Thoracic aorta (tissue), 2 donors: ENCODE data around the gene EPS8. TPM values are rescaled to one million over a fixed set of nuclear protein-coding genes. Genes with fewer than 3 reads are reported as not detected.
"Not testable (repeated sequence)": the region's sequence is repeated elsewhere in the genome, so short reads cannot be mapped to it uniquely, and the experiment has no call there.

Source experiments
- ATAC-seq: fragments of 150-250 bp; one replicate; pipeline ENCODE4 v1.8.0; 2017; ENCODE audit warnings: low read depth; ENCODE audit not compliant: insufficient number of reproducible peaks, low FRiP score
- DNase-seq: peaks from one replicate; pipeline ENCODE4 v3.0.0-alpha.2; 2020; ENCODE audit warnings: low spot score
- H3K27ac ChIP-seq, 2 donors: fragments of 200-600 bp; sonication (generic); 1 replicate in 1 of 2; 2 replicates in 1 of 2; pipeline ENCODE4 v1.5.1; 2016; ENCODE audit warnings: mild to moderate bottlenecking in 2 of 2, moderate library complexity in 2 of 2
- H3K27me3 ChIP-seq: fragments of 200-600 bp; sonication (generic); replicated peaks from 2 replicates; pipeline ENCODE4 v1.6.0; 2016; ENCODE audit warnings: mild to moderate bottlenecking; ENCODE audit not compliant: insufficient read depth
- H3K36me3 ChIP-seq: fragments of 200-600 bp; sonication (generic); one replicate; pipeline ENCODE4 v1.5.1; 2016
- H3K4me1 ChIP-seq, 2 donors: fragments of 200-600 bp; sonication (generic); 1 replicate in 1 of 2; 2 replicates in 1 of 2; pipeline versions ENCODE4 v1.5.1 to v1.6.0; 2016; ENCODE audit warnings: low read depth in 2 of 2, mild to moderate bottlenecking in 1 of 2; ENCODE audit not compliant: control insufficient read depth in 1 of 2
- H3K4me3 ChIP-seq: fragments of 200-600 bp; sonication (generic); 2 replicates; pipeline ENCODE4 v1.5.1; 2016; ENCODE audit warnings: mild to moderate bottlenecking
- H3K9me3 ChIP-seq: fragments of 200-600 bp; sonication (generic); 2 replicates; pipeline ENCODE4 v1.5.1; 2016
- CTCF ChIP-seq: fragments of 200-600 bp; sonication (generic); IDR thresholded peaks from one replicate; pipeline ENCODE4 v1.5.1; 2019; ENCODE audit warnings: antibody characterized with exemption
- total RNA-seq, 2 donors: library from RNA; depleted of rRNA; stranded (reverse); fragments of >200 nt; gene quantifications; one replicate each; pipeline versions ENCODE4 v1.1.0 to v1.2.3, GENCODE V29; 2016

Gene EPS8
- total RNA-seq, 2 donors from 2014 or later, result 139 to 188 TPM

GRCh38 chr12:15629761-15630160 lies 159.4 kb downstream of the EPS8 start:
- ATAC-seq, result no peak

GRCh38 chr12:15629108-15629507 lies 160.1 kb downstream of the EPS8 start:
- H3K36me3 ChIP-seq, result no peaks in the 10 kb centered on the region
- no peaks in the 10 kb centered on the region for H3K9me3 ChIP-seq
- ATAC-seq, result peak; percentile 93
- no peak overlapping the region for H3K4me3 ChIP-seq
- TF ChIP-seq CTCF, result no peak
- peaks cover 33 to 62% of the 10 kb centered on the region in 2 donors for H3K4me1 ChIP-seq
- peak overlapping the region; percentile 92 to 95 for H3K27ac ChIP-seq
- peak; percentile 53 for DNase-seq
- no peaks in the 10 kb centered on the region for H3K27me3 ChIP-seq

More at GRCh38 chr12:15629761-15630160, 159.4 kb downstream of the EPS8 start:
- no peak for TF ChIP-seq CTCF
- no peaks in the 10 kb centered on the region for H3K9me3 ChIP-seq
- peaks cover 33 to 61% of the 10 kb centered on the region in 2 donors for H3K4me1 ChIP-seq
- no peaks in the 10 kb centered on the region for H3K27me3 ChIP-seq
- peak overlapping the region; percentile 92 to 95 for H3K27ac ChIP-seq
- no peak overlapping the region for H3K4me3 ChIP-seq
- H3K36me3 ChIP-seq, result no peaks in the 10 kb centered on the region
- no peak for DNase-seq

GRCh38 chr12:15627995-15628945 lies 160.9 kb downstream of the EPS8 start:
- no peaks in the 10 kb centered on the region for H3K36me3 ChIP-seq
- no peaks in the 10 kb centered on the region for H3K27me3 ChIP-seq
- no peak for TF ChIP-seq CTCF
- ATAC-seq (peak; percentile 12), DNase-seq (no peak)
- peak overlapping the region; percentile 92 to 95 for H3K27ac ChIP-seq
- H3K4me1 ChIP-seq, result peaks cover 28 to 62% of the 10 kb centered on the region in 2 donors
- no peaks in the 10 kb centered on the region for H3K9me3 ChIP-seq
- H3K4me3 ChIP-seq, result peak overlapping the region; percentile 50

GRCh38 chr12:15625075-15625474 lies 164.1 kb downstream of the EPS8 start:
- Histone ChIP-seq H3K27me3 (no peaks in the 10 kb centered on the region), H3K4me3 (no peak overlapping the region), H3K27ac (peak overlapping the region in 1 of 2 donors; percentile 92), H3K36me3 (peaks cover 5% of the 10 kb centered on the region), H3K4me1 (peaks cover 22 to 40% of the 10 kb centered on the region in 2 donors), H3K9me3 (no peaks in the 10 kb centered on the region)
- TF ChIP-seq CTCF, result no peak
- ATAC-seq (no peak), DNase-seq (no peak)

- Histone ChIP-seq H3K27me3 (no peaks in the 10 kb centered on the region), H3K9me3 (no peaks in the 10 kb centered on the region), H3K4me1 (peaks cover 0 to 11% of the 10 kb centered on the region in 2 donors), H3K36me3 (peaks cover 12% of the 10 kb centered on the region), H3K4me3 (no peak overlapping the region), H3K27ac (peak overlapping the region in 1 of 2 donors; percentile 20)
- no peak for ATAC-seq
- DNase-seq, result no peak
- no peak for TF ChIP-seq CTCF
These were observed 168.2 kb downstream of the EPS8 start for GRCh38 chr12:15620741-15621539.

GRCh38 chr12:15616495-15616894 lies 172.7 kb downstream of the EPS8 start:
- peaks cover 12% of the 10 kb centered on the region for H3K36me3 ChIP-seq
- H3K27ac ChIP-seq, H3K4me3 ChIP-seq, ATAC-seq, H3K9me3 ChIP-seq, H3K27me3 ChIP-seq, DNase-seq, H3K4me1 ChIP-seq: not testable (repeated sequence)
